Fibroblast of lung (primary cell): ENCODE measurements around the gene TMEM198. TPM values are rescaled to one million over a fixed set of nuclear protein-coding genes. Genes with fewer than 3 reads are reported as not detected.

ENCODE experiments used
- DNase-seq, 2 donors: peaks; one replicate each; pipeline versions ENCODE4 v3.0.0 to v3.0.0-alpha.2; 2010; ENCODE audit warnings: low read depth in 2 of 2
- H2AFZ ChIP-seq: 2 replicates; pipeline ENCODE4 v1.5.1; 2012; ENCODE audit warnings: low read length, control low read depth, inconsistent platforms
- H3K27ac ChIP-seq: 2 replicates; pipeline ENCODE4 v1.5.1; 2011; ENCODE audit warnings: low read length, control low read depth; ENCODE audit not compliant: insufficient read depth
- H3K27me3 ChIP-seq: 2 replicates; pipeline ENCODE4 v1.5.1; 2011; ENCODE audit warnings: mild to moderate bottlenecking, low read length; ENCODE audit not compliant: control insufficient read depth, insufficient read depth
- H3K36me3 ChIP-seq: 2 replicates; pipeline ENCODE4 v1.5.1; 2011; ENCODE audit warnings: low read length; ENCODE audit not compliant: control insufficient read depth, insufficient read depth
- H3K4me1 ChIP-seq: 2 replicates; pipeline ENCODE4 v1.5.1; 2011; ENCODE audit warnings: low read length; ENCODE audit not compliant: control insufficient read depth, insufficient read depth; ENCODE audit errors: extremely low read depth
- H3K4me2 ChIP-seq: 2 replicates; pipeline ENCODE4 v1.5.1; 2011; ENCODE audit warnings: low read length, control low read depth; ENCODE audit not compliant: insufficient read depth; ENCODE audit errors: extremely low read depth
- H3K4me3 ChIP-seq, 4 experiments: fragments of 200-600 bp in 1 of 4; sonication (generic) in 1 of 4; replicated peaks in 1 of 4; 2 replicates each; pipeline ENCODE4 v1.5.1; 2011 to 2016; ENCODE audit warnings: low read length in 4 of 4, low read depth in 3 of 4, mild to moderate bottlenecking in 3 of 4, control low read depth in 2 of 4, inconsistent platforms in 1 of 4, mixed read lengths in 1 of 4; ENCODE audit not compliant: insufficient read depth in 1 of 4; ENCODE audit errors: control extremely low read depth in 1 of 4
- H3K79me2 ChIP-seq: 2 replicates; pipeline ENCODE4 v1.5.1; 2012; ENCODE audit warnings: mild to moderate bottlenecking, low read length, inconsistent platforms; ENCODE audit not compliant: control insufficient read depth, insufficient read depth
- H3K9ac ChIP-seq: 2 replicates; pipeline ENCODE4 v1.5.1; 2011; ENCODE audit warnings: mild to moderate bottlenecking, low read length, control low read depth; ENCODE audit not compliant: insufficient read depth
- H3K9me3 ChIP-seq: 2 replicates; pipeline ENCODE4 v1.5.1; 2012; ENCODE audit warnings: low read depth, low read length; ENCODE audit not compliant: control insufficient read depth, insufficient read depth
- H4K20me1 ChIP-seq: 2 replicates; pipeline ENCODE4 v1.5.1; 2011; ENCODE audit warnings: low read length; ENCODE audit not compliant: control insufficient read depth, insufficient read depth; ENCODE audit errors: extremely low read depth
- CTCF ChIP-seq, 2 donors: IDR thresholded peaks in 1 of 2; conservative IDR thresholded peaks in 1 of 2; 1 replicate in 1 of 2; 2 replicates in 1 of 2; pipeline ENCODE4 v1.5.1; 2011 to 2012; ENCODE audit warnings: low read length in 2 of 2, control low read depth in 1 of 2, inconsistent platforms in 1 of 2, low read depth in 1 of 2, mild to moderate bottlenecking in 1 of 2
- EZH2 ChIP-seq: IDR thresholded peaks from 2 replicates; pipeline ENCODE4 v1.5.1; 2012; ENCODE audit warnings: low read length, control low read depth, mild to moderate bottlenecking; ENCODE audit errors: missing control alignments
- polyA plus RNA-seq, 2 donors: library from polyadenylated mRNA; depleted of rRNA in 1 of 2; stranded (reverse) in 1 of 2; unstranded in 1 of 2; fragments of >200 nt; gene quantifications; 2 replicates each; pipeline ENCODE4 v1.2.1, GENCODE V29; 2011 to 2012; ENCODE audit warnings: missing spikeins in 1 of 2
- total RNA-seq: library from RNA; depleted of rRNA; stranded (reverse); fragments of >200 nt; gene quantifications from 2 replicates; pipeline ENCODE4 v1.2.1, GENCODE V29; 2014

The TMEM198 gene
- total and polyA plus RNA-seq, 2 donors (not counting 1 experiment from before 2014, with no cell fraction given) = 0.70 to 0.99 TPM

- no peak overlapping the region for H3K4me3 ChIP-seq
- no peak for DNase-seq
Measured at GRCh38 chr2:219507581-219508443, 36.0 kb upstream of the TMEM198 start.

GRCh38 chr2:219508444-219508734 lies 35.4 kb upstream of the TMEM198 start:
- H3K9ac ChIP-seq = no peak overlapping the region

More at GRCh38 chr2:219507581-219508443, 36.0 kb upstream of the TMEM198 start:
- H3K36me3 ChIP-seq = peaks cover 14% of the 10 kb centered on the region
- peaks cover 21% of the 10 kb centered on the region for H3K27me3 ChIP-seq
- no peak overlapping the region for H3K9ac ChIP-seq
- H3K27ac ChIP-seq = no peak overlapping the region
- no peak overlapping the region for H2AFZ ChIP-seq
- no peaks in the 10 kb centered on the region for H3K9me3 ChIP-seq
- H3K4me1 ChIP-seq = no peaks in the 10 kb centered on the region
- H3K79me2 ChIP-seq = no peaks in the 10 kb centered on the region
- TF ChIP-seq EZH2 (no peak), CTCF (conservative IDR thresholded peaks at IDR 0.05 in 1 of 2, IDR thresholded peaks at IDR 0.05 in 1 of 2; ENCODE audit: low read depth in 1 of 2, low read length in 2 of 2) (no peak)
- no peak overlapping the region for H3K4me2 ChIP-seq
- H4K20me1 ChIP-seq = no peaks in the 10 kb centered on the region

More at GRCh38 chr2:219508444-219508734, 35.4 kb upstream of the TMEM198 start:
- H3K4me2 ChIP-seq = no peak overlapping the region
- no peak for DNase-seq
- H3K4me1 ChIP-seq = no peaks in the 10 kb centered on the region
- no peaks in the 10 kb centered on the region for H4K20me1 ChIP-seq
- H2AFZ ChIP-seq = no peak overlapping the region
- H3K79me2 ChIP-seq = no peaks in the 10 kb centered on the region
- no peak for TF ChIP-seq CTCF (conservative IDR thresholded peaks at IDR 0.05 in 1 of 2, IDR thresholded peaks at IDR 0.05 in 1 of 2; ENCODE audit: low read depth in 1 of 2, low read length in 2 of 2)
- TF ChIP-seq EZH2 = no peak
- peaks cover 14% of the 10 kb centered on the region for H3K36me3 ChIP-seq
- H3K9me3 ChIP-seq = no peaks in the 10 kb centered on the region
- peaks cover 27% of the 10 kb centered on the region for H3K27me3 ChIP-seq
- H3K4me3 ChIP-seq = no peak overlapping the region
- no peak overlapping the region for H3K27ac ChIP-seq
